Tibial nerve (tissue), 3 donors: ENCODE results near the gene TMED1.
A peak's percentile ranks its signal among the peaks of the same experiment; 100 is the strongest.

Experiments
- CTCF ChIP-seq, 5 experiments: fragments of 200-600 bp in 3 of 5; fragments of 450-650 bp in 2 of 5; sonication (generic) in 3 of 5; IDR thresholded peaks; one replicate each; pipeline ENCODE4 v1.5.1; 2016 to 2019; ENCODE audit warnings: antibody characterized with exemption in 5 of 5, mild to moderate bottlenecking in 3 of 5, moderate library complexity in 2 of 5
- POLR2A ChIP-seq, 2 donors: fragments of 450-650 bp; IDR thresholded peaks; one replicate each; pipeline ENCODE4 v1.6.1; 2017; ENCODE audit warnings: antibody characterized with exemption in 2 of 2, mild to moderate bottlenecking in 2 of 2, moderate library complexity in 2 of 2

DNA sequence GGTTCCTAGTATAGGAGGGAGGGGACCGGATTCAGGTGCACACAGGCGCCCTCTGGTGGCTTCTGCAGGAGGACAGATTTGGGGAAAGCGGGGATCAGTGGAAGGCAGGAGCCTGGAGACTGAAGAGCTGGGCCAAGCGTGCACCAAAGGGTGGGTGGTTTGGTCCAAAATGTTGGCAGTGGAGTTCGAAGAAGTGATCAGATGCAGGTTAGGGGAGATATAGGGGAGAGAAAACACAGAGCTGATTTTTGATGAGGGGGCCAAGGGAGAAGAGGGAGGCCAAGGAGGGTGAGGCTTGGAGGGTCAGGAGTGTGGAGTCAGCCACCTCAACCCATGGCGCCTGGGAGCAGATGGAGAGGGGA lies 28.5 kb upstream of the TMED1 start:
- TF ChIP-seq CTCF (IDR thresholded peaks at IDR 0.05) (peak; percentile 86 to 91 (median 88)), POLR2A (IDR thresholded peaks at IDR 0.05) (no peak)
